Superior temporal gyrus (tissue), 1 donor: ENCODE data around the gene DGCR2.
"Not testable (repeated sequence)": the region's sequence is repeated elsewhere in the genome, so short reads cannot be mapped to it uniquely, and the experiment has no call there.

Experiments used
- DNase-seq: peaks from one replicate; pipeline ENCODE4 v3.0.0-alpha.2; 2016; ENCODE audit errors: extremely low spot score

DGCR2 gene, protein sequence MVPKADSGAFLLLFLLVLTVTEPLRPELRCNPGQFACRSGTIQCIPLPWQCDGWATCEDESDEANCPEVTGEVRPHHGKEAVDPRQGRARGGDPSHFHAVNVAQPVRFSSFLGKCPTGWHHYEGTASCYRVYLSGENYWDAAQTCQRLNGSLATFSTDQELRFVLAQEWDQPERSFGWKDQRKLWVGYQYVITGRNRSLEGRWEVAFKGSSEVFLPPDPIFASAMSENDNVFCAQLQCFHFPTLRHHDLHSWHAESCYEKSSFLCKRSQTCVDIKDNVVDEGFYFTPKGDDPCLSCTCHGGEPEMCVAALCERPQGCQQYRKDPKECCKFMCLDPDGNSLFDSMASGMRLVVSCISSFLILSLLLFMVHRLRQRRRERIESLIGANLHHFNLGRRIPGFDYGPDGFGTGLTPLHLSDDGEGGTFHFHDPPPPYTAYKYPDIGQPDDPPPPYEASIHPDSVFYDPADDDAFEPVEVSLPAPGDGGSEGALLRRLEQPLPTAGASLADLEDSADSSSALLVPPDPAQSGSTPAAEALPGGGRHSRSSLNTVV

DNA sequence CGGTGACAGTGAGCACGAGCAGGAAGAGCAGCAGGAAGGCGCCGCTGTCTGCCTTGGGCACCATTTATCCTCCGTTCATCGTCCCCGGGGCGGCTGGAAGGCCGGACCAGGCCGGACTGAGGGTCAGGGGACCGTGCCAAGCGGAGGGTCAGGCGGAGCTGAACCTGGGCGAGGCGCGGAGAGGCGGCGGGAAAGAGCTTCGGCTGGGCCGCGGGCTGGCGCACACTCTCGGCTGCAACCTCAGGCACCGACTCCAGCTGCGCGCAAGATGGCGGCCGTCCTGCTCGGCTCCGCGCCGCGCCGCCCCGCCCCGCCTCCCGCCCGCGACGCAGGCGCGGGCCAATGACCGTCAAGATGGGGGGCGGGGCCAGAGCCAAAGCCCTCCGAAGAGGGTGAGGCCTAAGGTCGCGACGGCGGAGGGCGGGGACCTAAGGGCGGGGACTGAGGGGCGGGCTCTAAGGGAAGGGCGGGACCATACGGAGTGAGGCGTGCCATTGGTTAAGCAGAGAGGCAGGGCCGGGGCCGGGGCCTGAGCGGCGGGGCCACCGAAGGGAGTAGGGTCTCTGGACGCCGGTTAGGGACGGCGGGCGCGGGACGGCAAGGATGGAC, at the start of gene DGCR2:
DGCR2 (minus strand) TSS at position 270 of the 609 bp plus-strand sequence; CDS start at position 64, 206 bp downstream.
- DNase-seq: peak; percentile 94

GRCh38 chr22:19169947-19170318, 47.7 kb upstream of the DGCR2 start:
- DNase-seq: no peak

DNA sequence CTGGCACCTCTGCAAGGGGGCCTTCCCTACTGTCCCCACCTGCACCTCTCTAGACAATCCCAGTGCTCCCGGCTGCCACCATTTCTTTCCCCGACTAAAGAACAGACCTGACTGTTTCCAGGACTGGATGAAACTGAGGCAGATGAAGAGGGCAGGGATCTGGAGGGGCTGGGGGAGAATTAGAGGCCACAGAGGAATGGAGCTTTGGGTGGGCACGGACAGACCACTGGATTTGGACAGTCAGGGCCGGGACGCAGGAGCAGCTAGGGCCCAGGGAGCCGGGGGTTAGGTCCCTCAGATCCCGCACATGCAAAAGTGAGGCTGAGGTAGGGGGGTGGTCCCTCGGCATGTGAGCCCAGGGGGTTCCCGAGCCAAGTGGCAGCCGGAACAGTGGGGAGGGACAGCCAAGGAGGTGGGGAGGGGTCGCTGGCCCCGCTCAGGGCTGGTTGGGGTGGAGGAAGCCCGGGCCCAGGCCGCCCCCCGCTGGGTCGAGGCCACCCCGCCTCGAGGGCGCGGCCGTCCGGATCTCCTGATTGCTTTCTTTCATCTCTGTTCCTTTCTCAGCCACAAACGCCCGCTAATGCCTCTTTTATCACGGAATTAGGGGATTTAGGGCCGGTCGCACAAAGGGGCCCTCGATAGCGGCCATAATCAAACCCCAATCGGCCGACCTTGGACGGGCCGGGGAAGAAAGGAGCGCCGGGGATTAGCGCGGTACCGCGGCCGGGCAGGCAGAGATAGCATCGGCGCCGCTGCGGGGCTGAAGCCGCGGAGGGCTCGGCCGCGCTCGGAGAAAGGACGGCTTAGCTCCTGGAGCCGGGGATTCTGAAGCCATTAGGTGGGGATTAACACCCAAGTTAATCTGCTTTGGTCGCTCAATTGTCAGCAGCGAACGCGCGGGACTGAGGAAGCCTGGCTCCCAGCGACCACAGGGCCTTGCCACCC, 47.1 kb upstream of the DGCR2 start:
- DNase-seq: no peak

DNA sequence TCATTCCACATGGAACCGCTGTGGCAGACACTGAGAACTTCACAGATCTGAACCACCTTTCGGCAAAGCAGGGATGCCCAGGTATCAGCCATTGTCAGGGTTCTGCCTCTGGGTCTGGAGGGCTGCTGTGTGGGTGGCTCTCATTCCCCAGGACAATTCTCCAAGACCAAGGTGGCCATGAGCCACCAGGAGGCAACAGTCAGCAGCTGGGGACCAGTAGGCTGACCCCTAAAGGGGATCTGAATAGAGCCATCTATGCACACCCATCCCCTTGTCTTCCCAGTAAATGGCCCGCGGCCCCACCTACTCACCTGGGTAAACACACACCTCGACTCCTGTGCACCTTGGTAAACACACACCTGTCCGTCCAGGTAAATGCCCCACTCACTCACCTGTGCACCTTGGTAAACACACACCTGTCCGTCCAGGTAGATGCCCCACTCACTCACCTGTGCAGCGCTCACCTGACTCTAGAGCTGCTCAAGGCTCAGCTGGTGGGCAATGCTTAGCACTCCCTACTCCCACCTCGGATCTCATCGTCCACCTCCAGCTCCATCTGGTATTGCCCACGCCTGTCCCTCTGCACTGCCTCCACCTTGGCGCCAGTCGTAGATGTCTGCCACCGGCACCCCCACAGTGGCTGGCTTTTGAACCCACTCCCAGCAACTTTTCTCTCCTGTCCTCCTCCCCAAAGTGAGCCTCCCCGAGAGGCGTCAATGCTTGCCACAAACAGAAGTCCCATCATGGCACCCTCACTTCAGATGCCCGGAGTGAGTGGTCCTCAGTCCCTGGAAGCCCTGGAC, 46.1 kb upstream of the DGCR2 start:
- no peak for DNase-seq

DNA sequence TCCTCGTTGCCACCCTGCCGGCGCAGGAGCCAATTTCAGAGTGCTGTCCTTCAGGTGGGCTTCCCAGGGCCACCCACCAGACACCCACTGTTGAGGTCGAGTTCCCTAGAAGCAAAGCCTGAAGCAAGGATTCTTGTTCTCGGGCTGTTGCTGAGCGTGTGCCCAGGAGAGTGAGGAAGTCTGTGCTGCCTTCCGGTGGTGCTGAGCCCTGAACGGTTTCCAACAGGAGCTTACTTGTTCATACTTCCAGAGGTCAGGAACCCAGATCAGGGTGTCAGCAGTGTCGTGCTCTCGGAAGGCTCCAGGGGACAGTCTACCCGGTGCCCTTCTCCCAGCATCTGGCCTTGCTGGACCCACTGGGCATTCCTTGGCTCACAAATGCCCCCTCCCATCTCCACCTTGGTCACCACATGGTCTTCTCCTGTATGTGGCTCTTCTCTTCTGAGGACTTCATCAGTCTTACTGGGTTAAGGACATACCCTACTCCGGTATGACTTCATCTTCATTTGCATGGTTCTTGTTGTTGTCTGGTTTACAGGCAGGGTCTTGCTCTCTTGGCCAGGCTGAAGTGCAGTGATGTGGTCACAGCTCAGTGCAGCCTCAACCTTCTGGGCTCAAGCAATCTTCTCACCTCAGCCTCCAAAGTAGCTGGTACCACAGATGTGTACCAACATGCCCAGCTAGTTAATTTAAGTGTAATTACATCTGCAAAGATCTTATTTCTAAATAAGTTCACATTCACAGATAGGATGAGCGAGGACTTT, 45.1 kb upstream of the DGCR2 start:
- no peak for DNase-seq

- DNase-seq: no peak
These were observed 44.2 kb upstream of the DGCR2 start for GRCh38 chr22:19166421-19166820.

GRCh38 chr22:19164425-19164824, 42.2 kb upstream of the DGCR2 start:
- no peak for DNase-seq

DNA sequence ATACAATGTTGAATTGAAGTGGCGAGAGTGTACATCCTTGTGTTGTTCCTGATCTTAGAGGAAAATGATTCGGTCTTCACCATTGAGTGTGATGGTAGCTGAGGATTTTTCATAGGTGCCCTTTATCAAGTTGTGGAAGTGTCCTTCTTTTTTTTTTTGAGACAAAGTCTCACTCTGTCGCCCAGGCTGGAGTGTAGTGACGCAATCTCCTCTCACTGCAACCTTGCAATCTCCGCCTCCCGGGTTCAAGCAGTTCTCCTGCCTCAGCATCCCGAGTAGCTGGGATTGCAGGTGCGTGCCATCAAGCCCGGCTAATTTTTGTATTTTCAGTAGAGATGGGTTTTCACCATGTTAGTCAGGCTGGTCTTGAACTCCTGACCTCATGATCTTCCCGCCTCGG, 36.4 kb upstream of the DGCR2 start:
- DNase-seq: not testable (repeated sequence)

- DNase-seq: not testable (repeated sequence)
These were observed 33.9 kb upstream of the DGCR2 start for GRCh38 chr22:19156109-19156508.

DNA sequence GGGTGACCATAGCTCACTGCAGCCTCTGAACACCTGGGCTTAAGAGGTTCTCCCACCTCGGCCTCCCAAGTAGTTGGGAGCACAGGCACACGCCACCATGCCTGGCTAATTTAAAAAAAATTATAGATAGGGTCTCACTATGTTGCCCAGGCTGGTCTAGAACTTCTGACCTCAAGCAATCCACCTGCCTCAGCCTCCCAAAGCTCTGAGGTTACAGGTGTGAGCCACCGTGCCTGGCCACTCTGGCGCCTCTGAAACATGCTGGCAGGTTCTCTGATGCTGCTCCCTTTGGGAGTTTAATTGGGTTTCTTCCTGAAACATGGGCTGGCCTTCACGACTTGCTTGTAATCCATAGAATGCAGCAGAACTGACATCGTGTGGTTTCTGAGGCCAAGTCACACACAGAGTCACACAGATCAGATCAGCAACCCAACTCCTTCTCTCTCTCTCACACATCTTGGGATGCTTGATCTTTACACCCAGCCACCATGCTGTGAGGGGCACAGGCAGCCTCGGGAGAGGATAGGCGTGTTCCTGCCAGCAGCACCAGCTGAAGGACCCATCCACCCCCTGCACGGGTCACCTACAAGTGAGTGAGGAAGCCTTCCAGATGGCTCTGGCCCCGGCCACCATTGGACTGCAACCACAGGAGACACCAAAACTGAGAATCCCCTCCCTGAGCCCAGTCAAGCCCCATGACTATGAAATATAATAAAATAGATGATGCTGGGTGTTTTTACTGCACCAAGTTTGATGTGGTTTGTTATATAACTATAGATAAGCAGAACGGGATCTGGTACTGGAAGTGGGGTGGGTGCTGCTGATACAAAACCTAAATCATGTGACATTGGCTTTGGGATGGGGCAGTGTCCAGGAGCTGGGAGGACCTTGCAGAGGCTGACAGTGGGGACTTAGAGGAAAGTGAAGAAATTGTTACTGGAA, 31.0 kb upstream of the DGCR2 start:
- no peak for DNase-seq

DNA sequence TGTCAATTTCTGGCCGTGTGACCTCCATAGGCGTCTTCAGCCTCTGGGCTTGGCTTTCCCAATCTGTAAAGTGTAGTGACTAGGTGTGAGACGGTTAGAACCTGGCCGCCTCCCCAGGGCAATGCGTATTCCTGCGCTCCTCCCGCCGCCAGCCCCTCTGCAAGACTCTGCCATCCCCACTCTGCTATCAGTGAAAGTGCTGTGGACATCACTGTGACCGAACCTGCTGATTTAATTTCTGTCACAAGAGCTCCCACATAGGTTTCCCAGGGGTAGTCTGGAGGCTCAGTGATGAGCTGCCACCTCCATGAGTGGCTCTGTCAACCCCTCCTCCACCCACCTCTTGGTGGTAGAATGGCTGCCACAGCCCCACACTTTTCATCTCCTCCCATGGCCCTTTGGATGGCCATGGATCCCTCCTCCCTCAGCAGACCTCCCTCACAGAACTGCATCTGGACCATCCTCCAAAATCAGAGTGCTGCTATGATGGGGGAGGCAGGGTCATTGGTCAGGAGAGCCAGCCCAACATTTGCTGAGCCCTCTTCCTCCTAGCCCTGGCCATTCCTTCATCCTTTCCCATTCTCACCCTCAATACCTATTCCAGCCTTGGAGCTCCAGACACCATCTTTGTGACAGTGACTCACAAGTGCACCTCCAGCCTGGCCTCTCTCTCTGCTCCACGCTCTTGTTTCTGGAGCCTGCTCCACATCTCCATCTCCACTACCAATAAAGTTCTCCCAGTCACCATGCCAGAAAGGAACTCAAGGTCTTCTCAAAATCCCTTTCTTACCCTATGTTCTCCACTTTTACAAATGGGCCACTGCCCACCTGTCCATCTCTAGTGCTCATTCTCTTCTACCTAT, 29.3 kb upstream of the DGCR2 start:
- DNase-seq: no peak

GRCh38 chr22:19150482-19151328, 28.5 kb upstream of the DGCR2 start:
- DNase-seq: no peak

GRCh38 chr22:19149991-19150390, 27.8 kb upstream of the DGCR2 start, which contains the start of gene GSC2:
TSS of gene GSC2 (minus strand) at chr22:19150292. CDS start at chr22:19150283, 9 bp downstream.
- no peak for DNase-seq

- no peak for DNase-seq
These were observed 27.1 kb upstream of the DGCR2 start for GRCh38 chr22:19149047-19149883.

GRCh38 chr22:19148417-19149046, 26.3 kb upstream of the DGCR2 start:
- no peak for DNase-seq
